ENCODE data around the gene SYNGAP1. TPM values are rescaled to one million over a fixed set of nuclear protein-coding genes. Genes with fewer than 3 reads are reported as not detected.

The SYNGAP1 gene
- total and polyA plus RNA-seq, 2 of the 4 experiments (the other 2 are of a cell fraction) = 1.4 to 17.0 TPM

DNA sequence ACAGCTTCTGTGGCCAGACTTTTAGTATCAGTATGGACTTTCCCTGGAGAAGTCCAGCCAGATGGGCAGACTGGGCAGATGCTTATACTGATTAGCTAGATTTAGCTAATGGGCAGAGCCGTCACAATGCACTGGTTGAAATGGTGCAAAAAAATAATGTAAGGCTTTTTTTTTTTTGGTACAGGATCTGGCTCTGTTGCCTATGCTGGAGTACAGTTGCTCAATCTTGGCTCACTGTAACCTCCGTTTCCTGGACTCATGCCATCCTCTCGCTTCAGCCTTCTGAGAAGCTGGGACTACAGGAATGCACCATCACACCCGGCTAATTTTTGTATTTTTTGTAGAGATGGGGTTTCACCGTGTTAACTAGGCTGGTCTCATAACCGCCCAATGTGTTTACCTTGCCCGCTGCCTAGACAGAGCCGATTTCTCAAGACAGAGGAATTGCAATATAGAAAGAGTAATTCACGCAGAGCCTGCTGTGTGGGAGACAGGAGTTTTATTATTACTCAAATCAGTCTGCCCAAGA is 44.7 kb upstream of the SYNGAP1 start:
- no peak for TF ChIP-seq SMC3 (IDR thresholded peaks at IDR 0.05; ENCODE audit: low read depth, low read length)
- peak; percentile 94 for TF ChIP-seq CEBPB (IDR thresholded peaks at IDR 0.05; ENCODE audit: low read depth, low read length)
- no peak overlapping the region for H4K8ac ChIP-seq (ENCODE audit: low read depth in 2 of 2, low read length in 2 of 2)
- no peak overlapping the region for H3K23ac ChIP-seq (ENCODE audit: low read depth, low read length)
- DNase-seq = peak; percentile 84
- intact Hi-C loops (cut with micrococcal nuclease) (no loop called here), dilution Hi-C loops (cut with HindIII; ENCODE audit: low sequenced_read_pairs, unreplicated experiment) (no loop called here), in situ Hi-C loops (cut with MboI; ENCODE audit: low sequenced_read_pairs) (no loop called here)
- no peak overlapping the region for H3K4ac ChIP-seq (ENCODE audit: low read depth, low read length)
- H3K79me1 ChIP-seq (ENCODE audit: low read depth in 1 of 2, low read length in 2 of 2) = no peaks in the 10 kb centered on the region
- no TSS peak for BruUV-seq (replicated peaks)
- peaks cover 2% of the 10 kb centered on the region; the same call in 1 of the 2 replicates for H3K27me3 ChIP-seq (ENCODE audit: control insufficient read depth, insufficient read depth, low read length)
- no peak overlapping the region; the same call in 1 of the 2 replicates for H3K4me2 ChIP-seq (ENCODE audit: low read depth, low read length)
- H2AK5ac ChIP-seq (ENCODE audit: low read depth, low read length) = no peak overlapping the region
- H2BK20ac ChIP-seq (ENCODE audit: low read depth, low read length) = no peak overlapping the region
- H3K9me3 ChIP-seq (ENCODE audit: control insufficient read depth, insufficient read depth, low read length) = no peaks in the 10 kb centered on the region
- H3K4me1 ChIP-seq (ENCODE audit: control insufficient read depth, insufficient read depth, low read length) = no peaks in the 10 kb centered on the region
- H3K18ac ChIP-seq (ENCODE audit: low read depth, low read length) = no peak overlapping the region
- no peak overlapping the region for H3K14ac ChIP-seq (replicated peaks; ENCODE audit: low read depth, low read length)
- H2BK15ac ChIP-seq (ENCODE audit: low read depth, low read length) = no peak overlapping the region
- no peak overlapping the region for H3K27ac ChIP-seq (ENCODE audit: insufficient read depth, low read length)
- no peaks in the 10 kb centered on the region for H4K20me1 ChIP-seq (ENCODE audit: insufficient read depth, low read length)
- CTCF ChIA-PET = interaction anchor here (0.9 to 1.2 kb wide), 2 partner anchors 9 to 76 kb away, joined by 3 read pairs; no protein-coding TSS in a partner anchor
- H3K4me3 ChIP-seq (ENCODE audit: insufficient read depth, low read depth, low read length) = no peak overlapping the region
- H2BK120ac ChIP-seq (ENCODE audit: low read depth, low read length) = no peak overlapping the region
- WGBS, 2 experiments (ENCODE audit: extremely low coverage in 2 of 2, insufficient read length in 1 of 2) = 29% methylated on average over 3 of the region's 9 CpGs; no CpG with 5 or more reads in 1 of the 2 experiments
- no peak overlapping the region for H2AK9ac ChIP-seq (replicated peaks; ENCODE audit: low read depth, low read length, poor library complexity)
- no peak overlapping the region for H2AFZ ChIP-seq (replicated peaks; ENCODE audit: low read length, poor library complexity)
- H3K9me1 ChIP-seq (ENCODE audit: insufficient read depth, low read length) = no peaks in the 10 kb centered on the region
- peak; percentile 78 for ATAC-seq (ENCODE audit: low read depth)
- no peaks in the 10 kb centered on the region for H3K36me3 ChIP-seq (ENCODE audit: control insufficient read depth, insufficient read depth, low read length)
- H4K91ac ChIP-seq (ENCODE audit: insufficient read depth, low read depth, low read length) = no peak overlapping the region
- POLR2A ChIA-PET (ENCODE audit: unreplicated experiment) = interaction anchor here (0.6 kb wide), 1 partner anchor 16 kb away, joined by 3 read pairs; no protein-coding TSS in a partner anchor
- H3K9ac ChIP-seq (ENCODE audit: low read depth, low read length) = no peak overlapping the region
- no peak overlapping the region for H3K56ac ChIP-seq (ENCODE audit: extremely low read depth, insufficient read depth, low read length)
- no peak overlapping the region for H4K5ac ChIP-seq (ENCODE audit: low read depth, low read length)
- H2BK5ac ChIP-seq (ENCODE audit: low read depth, low read length, poor library complexity, severe bottlenecking) = no peak overlapping the region
